PC-3 (cell line): ENCODE results near the gene TUBE1. TPM values are rescaled to one million over a fixed set of nuclear protein-coding genes. Genes with fewer than 3 reads are reported as not detected.

Experiments
- ATAC-seq: fragments of 200-7000 bp; cut with Tn5 transposase; 2 replicates; pipeline ENCODE4 v1.9.1; 2020; ENCODE audit warnings: mild to moderate bottlenecking, moderate library complexity
- BruUV-seq: library from RNA; stranded (reverse); fragments of 400-500 nt; replicated peaks from 2 replicates; lab custom pipeline; 2021; lab: Mats Ljungman, UMichigan
- CTCF ChIA-PET: fragments of 300-600 bp; sonication (Branson Sonifier 250); formaldehyde crosslinking; loops from one replicate; lab custom pipeline; 2022; ENCODE audit warnings: antibody characterized with exemption; lab: Charles Lee
- POLR2A ChIA-PET: fragments of 300-600 bp; sonication (Branson Sonifier 250); formaldehyde crosslinking; loops from one replicate; lab custom pipeline; 2022; ENCODE audit warnings: antibody characterized with exemption; ENCODE audit not compliant: unreplicated experiment; lab: Charles Lee
- DNase-seq: peaks from one replicate; pipeline ENCODE4 v3.0.0-alpha.2; 2015
- H2AFZ ChIP-seq: fragments of 300-600 bp; sonication (generic); 2 replicates; pipeline ENCODE4 v1.6.0; 2016; ENCODE audit warnings: antibody characterized with exemption, low read length
- H3F3A ChIP-seq: fragments of 300-600 bp; sonication (generic); one replicate; pipeline ENCODE4 v1.6.0; 2017; ENCODE audit warnings: antibody characterized with exemption, low read length, control low read depth, mild to moderate bottlenecking; ENCODE audit not compliant: unreplicated experiment
- H3K27ac ChIP-seq: fragments of 300-600 bp; sonication (generic); 2 replicates; pipeline ENCODE4 v1.5.1; 2016; ENCODE audit warnings: mild to moderate bottlenecking, low read length
- H3K27me3 ChIP-seq: fragments of 300-600 bp; sonication (generic); 2 replicates; pipeline ENCODE4 v1.6.1; 2016; ENCODE audit warnings: low read length, mixed read lengths
- H3K36me3 ChIP-seq: fragments of 300-600 bp; sonication (generic); 2 replicates; pipeline ENCODE4 v1.6.1; 2016; ENCODE audit warnings: low read depth, mixed run types, low read length, mixed read lengths
- H3K4me1 ChIP-seq: fragments of 300-600 bp; sonication (generic); 2 replicates; pipeline ENCODE4 v1.5.1; 2016; ENCODE audit warnings: low read length; ENCODE audit not compliant: insufficient read depth
- H3K4me2 ChIP-seq: fragments of 300-600 bp; sonication (generic); 2 replicates; pipeline ENCODE4 v1.6.0; 2016; ENCODE audit warnings: low read length
- H3K4me3 ChIP-seq: fragments of 300-600 bp; sonication (generic); 2 replicates; pipeline ENCODE4 v1.5.1; 2016; ENCODE audit warnings: mild to moderate bottlenecking, low read length, mixed read lengths
- H3K79me2 ChIP-seq: fragments of 300-600 bp; sonication (generic); 2 replicates; pipeline ENCODE4 v1.6.1; 2017; ENCODE audit warnings: low read length, mixed read lengths
- H3K9ac ChIP-seq: fragments of 300-600 bp; sonication (generic); 2 replicates; pipeline ENCODE4 v1.6.0; 2016; ENCODE audit warnings: mild to moderate bottlenecking, low read length
- H3K9me2 ChIP-seq: fragments of 300-600 bp; sonication (generic); replicated peaks from 2 replicates; pipeline ENCODE4 v1.6.1; 2016; ENCODE audit warnings: mixed run types, low read length, mixed read lengths
- H3K9me3 ChIP-seq: fragments of 300-600 bp; sonication (generic); 2 replicates; pipeline ENCODE4 v1.6.1; 2016; ENCODE audit warnings: low read length, mixed read lengths
- H4K20me1 ChIP-seq: fragments of 300-600 bp; sonication (generic); 2 replicates; pipeline ENCODE4 v1.6.1; 2016; ENCODE audit warnings: low read length, mixed read lengths
- EZH2 ChIP-seq: fragments of 300-600 bp; sonication (generic); IDR thresholded peaks from one replicate; pipeline ENCODE4 v1.6.1; 2017; ENCODE audit warnings: antibody characterized with exemption, mild to moderate bottlenecking, low read length; ENCODE audit not compliant: unreplicated experiment
- EZH2phosphoT487 ChIP-seq: fragments of 300-600 bp; sonication (generic); IDR thresholded peaks from 2 replicates; pipeline ENCODE4 v1.6.1; 2018; ENCODE audit warnings: mild to moderate bottlenecking, antibody characterized with exemption, low read length, borderline replicate concordance
- intact Hi-C: fragments of 100-400 bp; cut with micrococcal nuclease; formaldehyde crosslinking; loops from 2 replicates; pipeline ENCODE4 v1.9.0; 2023
- total RNA-seq: library from RNA; depleted of rRNA; stranded (reverse); fragments of >200 nt; gene quantifications from 2 replicates; pipeline ENCODE4 v1.2.3, GENCODE V29; 2014
- TF ChIP-seq, protein P1 (sequence below): fragments of 300-600 bp; sonication (generic); conservative IDR thresholded peaks from 2 replicates; pipeline ENCODE4 v1.5.1; 2017; ENCODE audit warnings: antibody characterized with exemption, low read depth, mild to moderate bottlenecking, low read length

The TUBE1 gene
- total RNA-seq, 1 experiment from 2014 or later = 9.5 TPM

DNA sequence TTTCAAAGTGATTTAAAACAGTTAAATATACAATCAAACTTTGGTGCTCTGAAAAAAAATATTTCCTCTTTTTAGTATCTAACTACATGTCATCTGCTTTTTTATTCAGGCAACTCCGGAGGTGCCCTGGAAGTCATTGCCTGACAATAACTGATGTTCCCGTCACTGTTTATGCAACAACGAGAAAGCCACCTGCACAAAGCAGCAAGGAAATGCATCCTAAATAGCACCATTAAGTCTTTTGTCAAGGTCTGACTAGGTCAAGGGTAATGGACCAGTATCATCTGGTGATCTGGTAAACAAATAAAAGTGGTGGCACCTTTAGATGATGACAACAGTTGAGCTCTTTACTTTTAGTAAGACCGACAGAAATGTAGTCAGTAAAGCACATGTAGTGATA is 13.3 kb upstream of the TUBE1 start:
- Histone ChIP-seq H3K4me2 (no peak overlapping the region), H3K4me3 (no peak overlapping the region), H4K20me1 (no peaks in the 10 kb centered on the region), H3K79me2 (no peaks in the 10 kb centered on the region), H2AFZ (no peak overlapping the region), H3F3A (no peaks in the 10 kb centered on the region), H3K9me2 (no peaks in the 10 kb centered on the region), H3K9me3 (no peaks in the 10 kb centered on the region), H3K9ac (no peak overlapping the region), H3K27me3 (no peaks in the 10 kb centered on the region), H3K27ac (no peak overlapping the region), H3K4me1 (no peaks in the 10 kb centered on the region), H3K36me3 (no peaks in the 10 kb centered on the region)
- ATAC-seq (no peak), DNase-seq (no peak)
- ChIA-PET CTCF (no interaction called here), POLR2A (no interaction called here)
- TF ChIP-seq EZH2 (no peak), EZH2phosphoT487 (no peak)
- TF ChIP-seq, protein P1, sequence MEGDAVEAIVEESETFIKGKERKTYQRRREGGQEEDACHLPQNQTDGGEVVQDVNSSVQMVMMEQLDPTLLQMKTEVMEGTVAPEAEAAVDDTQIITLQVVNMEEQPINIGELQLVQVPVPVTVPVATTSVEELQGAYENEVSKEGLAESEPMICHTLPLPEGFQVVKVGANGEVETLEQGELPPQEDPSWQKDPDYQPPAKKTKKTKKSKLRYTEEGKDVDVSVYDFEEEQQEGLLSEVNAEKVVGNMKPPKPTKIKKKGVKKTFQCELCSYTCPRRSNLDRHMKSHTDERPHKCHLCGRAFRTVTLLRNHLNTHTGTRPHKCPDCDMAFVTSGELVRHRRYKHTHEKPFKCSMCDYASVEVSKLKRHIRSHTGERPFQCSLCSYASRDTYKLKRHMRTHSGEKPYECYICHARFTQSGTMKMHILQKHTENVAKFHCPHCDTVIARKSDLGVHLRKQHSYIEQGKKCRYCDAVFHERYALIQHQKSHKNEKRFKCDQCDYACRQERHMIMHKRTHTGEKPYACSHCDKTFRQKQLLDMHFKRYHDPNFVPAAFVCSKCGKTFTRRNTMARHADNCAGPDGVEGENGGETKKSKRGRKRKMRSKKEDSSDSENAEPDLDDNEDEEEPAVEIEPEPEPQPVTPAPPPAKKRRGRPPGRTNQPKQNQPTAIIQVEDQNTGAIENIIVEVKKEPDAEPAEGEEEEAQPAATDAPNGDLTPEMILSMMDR = no peak
- BruUV-seq = no TSS peak
- intact Hi-C loops = no loop called here

DNA sequence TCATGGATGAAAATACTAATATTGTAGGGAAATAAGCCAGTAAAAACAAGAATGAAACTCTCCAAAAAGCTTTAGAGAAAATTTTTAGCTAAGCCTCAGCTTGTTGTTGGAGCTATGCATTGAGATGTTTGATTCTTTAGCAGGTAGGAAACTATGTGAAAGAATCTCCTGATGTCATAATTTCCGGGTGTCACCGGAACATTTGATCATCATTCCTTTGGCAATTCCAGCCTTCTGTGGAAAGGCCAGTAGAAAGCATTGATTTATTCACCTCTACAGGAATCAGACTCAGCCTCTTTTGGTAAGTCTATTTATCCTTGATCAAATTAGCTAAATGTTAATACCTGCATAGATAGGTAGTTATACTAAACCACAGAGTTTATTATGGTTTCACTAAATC is 9.6 kb upstream of the TUBE1 start:
- Histone ChIP-seq H3K4me1 (no peaks in the 10 kb centered on the region), H3K36me3 (no peaks in the 10 kb centered on the region), H3K4me3 (no peak overlapping the region), H4K20me1 (no peaks in the 10 kb centered on the region), H3K79me2 (no peaks in the 10 kb centered on the region), H2AFZ (no peak overlapping the region), H3F3A (no peaks in the 10 kb centered on the region), H3K27ac (no peak overlapping the region), H3K9me3 (no peaks in the 10 kb centered on the region), H3K27me3 (no peaks in the 10 kb centered on the region), H3K4me2 (no peak overlapping the region), H3K9me2 (no peaks in the 10 kb centered on the region), H3K9ac (no peak overlapping the region)
- no TSS peak for BruUV-seq
- TF ChIP-seq, protein P1 = no peak
- TF ChIP-seq EZH2phosphoT487 (no peak), EZH2 (no peak)
- ATAC-seq (no peak), DNase-seq (no peak)
- POLR2A ChIA-PET = no interaction called here
- intact Hi-C loops = no loop called here
- CTCF ChIA-PET = no interaction called here

DNA sequence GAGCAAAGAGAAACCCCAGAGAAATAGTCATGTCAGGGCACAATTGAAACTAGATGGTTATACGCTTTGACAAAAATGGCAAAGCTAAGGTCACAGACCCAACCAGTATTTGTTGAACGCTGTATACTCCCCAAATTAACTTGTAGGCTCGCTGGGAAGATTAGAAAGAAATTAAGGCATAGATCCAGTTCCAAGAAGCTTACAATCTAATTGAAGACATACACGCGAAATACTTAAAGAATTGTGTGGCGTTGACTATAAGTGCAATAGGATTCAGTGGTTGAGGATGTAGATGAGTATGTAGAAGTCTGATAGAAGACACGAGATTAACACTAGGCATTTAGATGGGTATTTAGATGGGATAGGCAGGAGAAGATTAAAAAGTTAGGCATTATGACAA is 634 bp upstream of the TUBE1 start:
- CTCF ChIA-PET = interaction anchor here (0.6 to 2.8 kb wide), 2 partner anchors 45 to 75 kb away, joined by 6 to 28 read pairs; no protein-coding TSS in a partner anchor

More for the DNA sequence above, 634 bp upstream of the TUBE1 start:
- Histone ChIP-seq H3K9me3 (no peaks in the 10 kb centered on the region), H4K20me1 (no peaks in the 10 kb centered on the region), H3K4me2 (peak overlapping the region; percentile 97), H3K36me3 (no peaks in the 10 kb centered on the region), H3K79me2 (no peaks in the 10 kb centered on the region; the same call in 1 of the 2 replicates), H3K9me2 (no peaks in the 10 kb centered on the region), H2AFZ (peak overlapping the region; percentile 99), H3F3A (no peaks in the 10 kb centered on the region), H3K27me3 (no peaks in the 10 kb centered on the region), H3K4me3 (peak overlapping the region; percentile 92), H3K27ac (no peak overlapping the region), H3K4me1 (no peaks in the 10 kb centered on the region), H3K9ac (peak overlapping the region; percentile 66)
- ATAC-seq (no peak), DNase-seq (no peak)
- POLR2A ChIA-PET = interaction anchor here (0.6 kb wide), 3 partner anchors 50 to 978 kb away, joined by 3 to 4 read pairs (median 3); no protein-coding TSS in a partner anchor
- no peak for TF ChIP-seq EZH2
- no peak for TF ChIP-seq EZH2phosphoT487
- TF ChIP-seq, protein P1 = no peak
- intact Hi-C loops = loop anchor here (1.0 kb wide), 1 partner anchor 75 kb away; no protein-coding TSS in a partner anchor
- BruUV-seq = TSS peak; percentile 91
